ENCODE data around the gene SMARCA4.

- TF ChIP-seq CTCF (conservative IDR thresholded peaks at IDR 0.05 in 1 of 2, IDR thresholded peaks at IDR 0.05 in 1 of 2; ENCODE audit: extremely low read depth in 1 of 2, insufficient read depth in 1 of 2, low read depth in 1 of 2, low read length in 2 of 2), result no peak
- TF ChIP-seq EZH2 (IDR thresholded peaks at IDR 0.05; ENCODE audit: borderline replicate concordance, low read length), result no peak
These were observed 437 bp downstream of the SMARCA4 start for GRCh38 chr19:10961073-10961860.

Measured in mammary epithelial cell (primary cell).